ENCODE results near the gene PM20D1.
"Not testable (repeated sequence)": the region's sequence is repeated elsewhere in the genome, so short reads cannot be mapped to it uniquely, and the experiment has no call there.

The PM20D1 gene

GRCh38 chr1:205879974-205880373 is 30.0 kb upstream of the PM20D1 start:
- Histone ChIP-seq H3K36me3 (no peaks in the 10 kb centered on the region), H3K9me3 (peaks cover 43% of the 10 kb centered on the region), H3K4me2 (no peak overlapping the region), H3K27me3 (no peaks in the 10 kb centered on the region), H3K9ac (no peak overlapping the region), H3K4me1 (peaks cover 8% of the 10 kb centered on the region; the same call in 1 of the 2 replicates), H3K4me3 (no peak overlapping the region), H4K20me1 (no peaks in the 10 kb centered on the region), H3K27ac (no peak overlapping the region)
- TF ChIP-seq Cebpa-rat (IDR thresholded peaks at IDR 0.05), result no peak

GRCh38 chr1:205878026-205878425 is 28.1 kb upstream of the PM20D1 start:
- H3K4me3 ChIP-seq, result no peak overlapping the region
- no peak overlapping the region for H3K27ac ChIP-seq
- H3K9ac ChIP-seq, result no peak overlapping the region

GRCh38 chr1:205873148-205873547 is 23.2 kb upstream of the PM20D1 start:
- H4K20me1 ChIP-seq, H3K4me2 ChIP-seq, H3K4me1 ChIP-seq, H3K36me3 ChIP-seq, H3K27ac ChIP-seq, H3K27me3 ChIP-seq, H3K9ac ChIP-seq, H3K4me3 ChIP-seq: not testable (repeated sequence)
- H3K9me3 ChIP-seq, result peaks cover 27% of the 10 kb centered on the region

More at GRCh38 chr1:205878026-205878425, 28.1 kb upstream of the PM20D1 start:
- Histone ChIP-seq H3K27me3 (no peaks in the 10 kb centered on the region), H4K20me1 (no peaks in the 10 kb centered on the region), H3K4me1 (peaks cover 8% of the 10 kb centered on the region; the same call in 1 of the 2 replicates), H3K36me3 (no peaks in the 10 kb centered on the region), H3K4me2 (no peak overlapping the region), H3K9me3 (peaks cover 49% of the 10 kb centered on the region)
- no peak for TF ChIP-seq Cebpa-rat (IDR thresholded peaks at IDR 0.05)

GRCh38 chr1:205870236-205870635 is 20.3 kb upstream of the PM20D1 start:
- Histone ChIP-seq H3K27ac (no peak overlapping the region), H3K9me3 (peaks cover 17% of the 10 kb centered on the region), H3K27me3 (no peaks in the 10 kb centered on the region), H3K4me2 (no peak overlapping the region), H4K20me1 (no peaks in the 10 kb centered on the region), H3K4me1 (no peaks in the 10 kb centered on the region), H3K36me3 (no peaks in the 10 kb centered on the region), H3K9ac (no peak overlapping the region), H3K4me3 (no peak overlapping the region)
- no peak for TF ChIP-seq Cebpa-rat (IDR thresholded peaks at IDR 0.05)

- Histone ChIP-seq H3K4me3 (no peak overlapping the region), H3K27me3 (no peaks in the 10 kb centered on the region), H3K27ac (no peak overlapping the region), H3K4me1 (peaks cover 25% of the 10 kb centered on the region), H3K36me3 (peaks cover 22% of the 10 kb centered on the region; the same call in 1 of the 2 replicates), H3K9ac (no peak overlapping the region), H3K9me3 (peaks cover 41% of the 10 kb centered on the region), H4K20me1 (no peaks in the 10 kb centered on the region), H3K4me2 (no peak overlapping the region)
- no peak for TF ChIP-seq Cebpa-rat (IDR thresholded peaks at IDR 0.05)
Measured at GRCh38 chr1:205861540-205861939, 11.6 kb upstream of the PM20D1 start.

- Histone ChIP-seq H3K9me3 (peaks cover 52% of the 10 kb centered on the region), H3K9ac (no peak overlapping the region), H3K36me3 (peaks cover 22% of the 10 kb centered on the region; the same call in 1 of the 2 replicates), H3K27me3 (no peaks in the 10 kb centered on the region), H3K4me1 (peaks cover 25% of the 10 kb centered on the region), H4K20me1 (no peaks in the 10 kb centered on the region), H3K4me2 (peak overlapping the region; percentile 58), H3K27ac (peak overlapping the region; percentile 40), H3K4me3 (no peak overlapping the region)
- TF ChIP-seq Cebpa-rat (IDR thresholded peaks at IDR 0.05), result no peak
Measured at GRCh38 chr1:205858141-205858961, 8.4 kb upstream of the PM20D1 start.

GRCh38 chr1:205857501-205857900 is 7.6 kb upstream of the PM20D1 start:
- not testable (repeated sequence) for H3K27ac ChIP-seq, H3K4me3 ChIP-seq, H4K20me1 ChIP-seq, H3K27me3 ChIP-seq, H3K9ac ChIP-seq
- Histone ChIP-seq H3K9me3 (peaks cover 54% of the 10 kb centered on the region), H3K36me3 (peaks cover 23% of the 10 kb centered on the region), H3K4me1 (peaks cover 25% of the 10 kb centered on the region), H3K4me2 (peak overlapping the region; percentile 58)

- TF ChIP-seq Cebpa-rat (IDR thresholded peaks at IDR 0.05), result no peak
- H3K9ac ChIP-seq, result no peak overlapping the region
- H4K20me1 ChIP-seq, result no peaks in the 10 kb centered on the region
- no peaks in the 10 kb centered on the region for H3K27me3 ChIP-seq
- H3K9me3 ChIP-seq, result peaks cover 46% of the 10 kb centered on the region
- no peak overlapping the region for H3K4me2 ChIP-seq
- H3K4me1 ChIP-seq, result peaks cover 25% of the 10 kb centered on the region
- H3K4me3 ChIP-seq, result no peak overlapping the region
- H3K36me3 ChIP-seq, result peaks cover 15% of the 10 kb centered on the region
- H3K27ac ChIP-seq, result no peak overlapping the region
Measured at GRCh38 chr1:205856433-205856832, 6.5 kb upstream of the PM20D1 start.

GRCh38 chr1:205852969-205853368 is 3.0 kb upstream of the PM20D1 start:
- Histone ChIP-seq H3K4me1 (peaks cover 22% of the 10 kb centered on the region), H3K4me2 (no peak overlapping the region), H3K36me3 (peaks cover 7% of the 10 kb centered on the region), H4K20me1 (no peaks in the 10 kb centered on the region), H3K4me3 (no peak overlapping the region), H3K9me3 (peaks cover 37% of the 10 kb centered on the region), H3K27ac (no peak overlapping the region), H3K9ac (no peak overlapping the region), H3K27me3 (no peaks in the 10 kb centered on the region)
- no peak for TF ChIP-seq Cebpa-rat (IDR thresholded peaks at IDR 0.05)

GRCh38 chr1:205851993-205852392 is 2.1 kb upstream of the PM20D1 start:
- peaks cover 15% of the 10 kb centered on the region for H3K4me1 ChIP-seq
- no peaks in the 10 kb centered on the region for H3K27me3 ChIP-seq
- H3K36me3 ChIP-seq, result peaks cover 7% of the 10 kb centered on the region
- H3K9me3 ChIP-seq, result peaks cover 35% of the 10 kb centered on the region
- TF ChIP-seq Cebpa-rat (IDR thresholded peaks at IDR 0.05), result no peak
- H3K27ac ChIP-seq, result no peak overlapping the region
- no peaks in the 10 kb centered on the region for H4K20me1 ChIP-seq
- no peak overlapping the region for H3K4me2 ChIP-seq
- no peak overlapping the region for H3K4me3 ChIP-seq
- no peak overlapping the region for H3K9ac ChIP-seq

All from BLaER1 (cell line).